H9 (cell line): ENCODE measurements around the gene ZMIZ2. TPM values are rescaled to one million over a fixed set of nuclear protein-coding genes. Genes with fewer than 3 reads are reported as not detected.
A peak's percentile ranks its signal among the peaks of the same experiment; 100 is the strongest.

Experiments
- DNase-seq: peaks from one replicate; pipeline ENCODE4 v3.0.0-alpha.2; 2017
- H2AFZ ChIP-seq: one replicate; pipeline ENCODE4 v1.6.1; 2013; ENCODE audit warnings: mild to moderate bottlenecking, low read length, control low read depth, moderate library complexity
- H2AK5ac ChIP-seq: 2 replicates; pipeline ENCODE4 v1.6.1; 2013; ENCODE audit warnings: low read length, control low read depth, mixed read lengths; ENCODE audit not compliant: insufficient read length
- H2BK120ac ChIP-seq: one replicate; pipeline ENCODE4 v1.6.1; 2013; ENCODE audit warnings: low read depth, mild to moderate bottlenecking, low read length, control low read depth, inconsistent platforms; ENCODE audit not compliant: poor library complexity, severe bottlenecking
- H2BK12ac ChIP-seq: 2 replicates; pipeline ENCODE4 v1.6.1; 2013; ENCODE audit warnings: low read length, control low read depth, mixed read lengths, low read depth; ENCODE audit not compliant: insufficient read length
- H2BK15ac ChIP-seq: 2 replicates; pipeline ENCODE4 v1.6.1; 2013; ENCODE audit warnings: low read depth, low read length, control low read depth
- H2BK20ac ChIP-seq: one replicate; pipeline ENCODE4 v1.6.1; 2013; ENCODE audit warnings: low read depth, mild to moderate bottlenecking, low read length, control low read depth, inconsistent platforms; ENCODE audit not compliant: poor library complexity, severe bottlenecking
- H2BK5ac ChIP-seq: 2 replicates; pipeline ENCODE4 v1.6.1; 2013; ENCODE audit warnings: low read length, control low read depth, mixed read lengths; ENCODE audit not compliant: insufficient read length
- H3K14ac ChIP-seq: 2 replicates; pipeline ENCODE4 v1.6.1; 2013; ENCODE audit warnings: low read length, control low read depth; ENCODE audit not compliant: insufficient read depth
- H3K18ac ChIP-seq: 2 replicates; pipeline ENCODE4 v1.6.1; 2013; ENCODE audit warnings: low read depth, mild to moderate bottlenecking, mixed read lengths, low read length, control low read depth; ENCODE audit not compliant: insufficient read length
- H3K23ac ChIP-seq: 2 replicates; pipeline ENCODE4 v1.6.1; 2013; ENCODE audit warnings: low read length, control low read depth, mixed read lengths, low read depth; ENCODE audit not compliant: insufficient read length
- H3K23me2 ChIP-seq: 2 replicates; pipeline ENCODE4 v1.6.1; 2013; ENCODE audit warnings: low read depth, mild to moderate bottlenecking, mixed read lengths, low read length, control low read depth; ENCODE audit not compliant: insufficient read length, poor library complexity, severe bottlenecking
- H3K27ac ChIP-seq: 2 replicates; pipeline ENCODE4 v1.5.1; 2013; ENCODE audit warnings: low read length, control low read depth, mixed read lengths, low read depth; ENCODE audit not compliant: insufficient read length
- H3K27me3 ChIP-seq: 2 replicates; pipeline ENCODE4 v1.6.1; 2013; ENCODE audit warnings: low read length, control low read depth, inconsistent platforms; ENCODE audit not compliant: insufficient read depth
- H3K4ac ChIP-seq: 2 replicates; pipeline ENCODE4 v1.6.1; 2013; ENCODE audit warnings: low read depth, mild to moderate bottlenecking, control low read depth, inconsistent platforms, low read length, moderate library complexity
- H3K4me1 ChIP-seq: 2 replicates; pipeline ENCODE4 v1.6.1; 2013; ENCODE audit warnings: low read length, control low read depth, inconsistent platforms; ENCODE audit not compliant: insufficient read depth
- H3K4me2 ChIP-seq: 2 replicates; pipeline ENCODE4 v1.6.1; 2013; ENCODE audit warnings: low read length, control low read depth, mixed read lengths; ENCODE audit not compliant: insufficient read length, insufficient read depth
- H3K56ac ChIP-seq: 2 replicates; pipeline ENCODE4 v1.6.1; 2013; ENCODE audit warnings: low read depth, mild to moderate bottlenecking, mixed read lengths, low read length, control low read depth; ENCODE audit not compliant: insufficient read length
- H3K79me1 ChIP-seq: 2 replicates; pipeline ENCODE4 v1.6.1; 2013; ENCODE audit warnings: low read depth, mild to moderate bottlenecking, moderate library complexity, low read length, control low read depth, inconsistent platforms; ENCODE audit not compliant: insufficient read depth, poor library complexity, severe bottlenecking
- H3K79me2 ChIP-seq: 2 replicates; pipeline ENCODE4 v1.6.1; 2013; ENCODE audit warnings: low read length, control low read depth, inconsistent platforms; ENCODE audit not compliant: insufficient read depth
- H3K9ac ChIP-seq: 2 replicates; pipeline ENCODE4 v1.6.1; 2013; ENCODE audit warnings: low read length, control low read depth, mixed read lengths; ENCODE audit not compliant: insufficient read length; ENCODE audit errors: extremely low read depth
- H3K9me3 ChIP-seq: one replicate; pipeline ENCODE4 v1.6.1; 2013; ENCODE audit warnings: low read depth, low read length, inconsistent platforms; ENCODE audit not compliant: control insufficient read depth
- H3T11ph ChIP-seq: one replicate; pipeline ENCODE4 v1.6.1; 2013; ENCODE audit warnings: mild to moderate bottlenecking, low read length, control low read depth, inconsistent platforms
- H4K20me1 ChIP-seq: one replicate; pipeline ENCODE4 v1.6.1; 2013; ENCODE audit not compliant: control insufficient read depth, insufficient read length, insufficient read depth
- H4K5ac ChIP-seq: 2 replicates; pipeline ENCODE4 v1.6.1; 2013; ENCODE audit warnings: low read depth, mild to moderate bottlenecking, mixed read lengths, low read length, control low read depth; ENCODE audit not compliant: insufficient read length
- H4K8ac ChIP-seq: replicated peaks from 2 replicates; pipeline ENCODE4 v1.6.1; 2013; ENCODE audit warnings: low read length, control low read depth, mixed read lengths, low read depth; ENCODE audit not compliant: insufficient read length
- H4K91ac ChIP-seq: 2 replicates; pipeline ENCODE4 v1.6.1; 2013; ENCODE audit warnings: low read depth, mild to moderate bottlenecking, moderate library complexity, mixed read lengths, low read length, control low read depth; ENCODE audit not compliant: insufficient read length
- H3K27ac Mint-ChIP-seq, 3 experiments: 2 replicates in 2 of 3; 3 replicates in 1 of 3; pipeline ENCODE4 v1.8.0; 2020 to 2021; ENCODE audit warnings: mixed read lengths in 3 of 3, mild to moderate bottlenecking in 1 of 3, moderate library complexity in 1 of 3
- H3K27me3 Mint-ChIP-seq: 2 replicates; pipeline ENCODE4 v1.8.0; 2021; ENCODE audit warnings: low read depth, mild to moderate bottlenecking, moderate library complexity, mixed read lengths
- H3K36me3 Mint-ChIP-seq, 3 experiments: 2 replicates in 2 of 3; 3 replicates in 1 of 3; pipeline ENCODE4 v1.8.0; 2020 to 2021; ENCODE audit warnings: low read depth in 3 of 3, mixed read lengths in 3 of 3; ENCODE audit not compliant: insufficient read depth in 1 of 3
- H3K4me1 Mint-ChIP-seq, 2 experiments: 2 replicates each; pipeline ENCODE4 v1.8.0; 2020; ENCODE audit warnings: mixed read lengths in 2 of 2
- H3K4me3 Mint-ChIP-seq, 2 experiments: 2 replicates in 1 of 2; 3 replicates in 1 of 2; pipeline ENCODE4 v1.8.0; 2020 to 2021; ENCODE audit warnings: mild to moderate bottlenecking in 2 of 2, mixed read lengths in 2 of 2, moderate library complexity in 1 of 2
- H3K9me3 Mint-ChIP-seq, 2 experiments: 2 replicates in 1 of 2; 3 replicates in 1 of 2; pipeline ENCODE4 v1.8.0; 2020; ENCODE audit warnings: mild to moderate bottlenecking in 2 of 2, mixed read lengths in 2 of 2, moderate library complexity in 1 of 2
- WGBS: extraction: QIAGEN DNeasy Blood & Tissue Kit; methylation state at CpG from one replicate; pipeline ENCODE4 v1.1.7; 2013; ENCODE audit warnings: missing lambda C conversion rate, low lambda C conversion rate, mixed read lengths; ENCODE audit not compliant: insufficient read length; ENCODE audit errors: extremely low coverage; 5-methylcytosine and 5-hydroxymethylcytosine counted together
- total RNA-seq: library from RNA; stranded (reverse); gene quantifications from 2 replicates; pipeline ENCODE4 v1.2.1, GENCODE V29; 2021
- TF ChIP-seq, protein P1 (sequence below): fragments of 200-600 bp; sonication (generic); conservative IDR thresholded peaks from 3 replicates; pipeline ENCODE4 v1.8.0; 2021; ENCODE audit warnings: antibody characterized with exemption, mild to moderate bottlenecking

The ZMIZ2 gene
- total RNA-seq, 1 experiment from 2014 or later: 72.9 TPM

DNA sequence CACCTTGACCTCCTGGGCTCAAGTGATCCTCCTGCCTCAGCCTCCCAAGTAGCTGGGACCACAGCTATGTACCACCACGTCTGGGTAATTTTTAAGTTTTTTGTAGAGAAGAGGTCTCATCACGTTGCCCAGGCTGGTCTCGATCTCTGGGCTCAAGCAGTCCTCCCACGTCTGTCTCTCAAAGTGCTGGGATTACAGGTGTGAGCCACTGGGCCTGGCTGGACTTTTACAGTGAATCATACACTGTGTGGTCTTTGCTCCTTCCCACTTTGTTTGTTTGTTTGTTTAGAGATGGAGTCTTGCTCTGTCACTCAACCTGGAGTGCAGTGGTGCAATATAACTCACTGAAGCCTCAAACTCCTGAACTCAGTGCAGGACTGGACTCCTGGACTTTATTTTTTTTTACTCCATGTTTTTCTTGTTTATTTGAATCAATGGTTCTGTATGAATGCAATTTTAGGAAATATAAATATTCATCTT, 60.3 kb downstream of the ZMIZ2 start:
- H3K4me1 ChIP-seq: no peaks in the 10 kb centered on the region
- Mint-ChIP-seq H3K4me1 (no peaks in the 10 kb centered on the region), H3K27ac (peak overlapping the region in 1 of 3 experiments; percentile 46; a peak in 1 of 7 replicates), H3K9me3 (no peaks in the 10 kb centered on the region), H3K36me3 (0 out of 7 replicates have a peak, but pooled peaks cover 0 to 4% (median 0%) of the 10 kb centered on the region in 3 experiments), H3K27me3 (no peaks in the 10 kb centered on the region), H3K4me3 (no peak overlapping the region)
- WGBS: no CpG with 5 or more reads among the region's 4 CpGs
- no peak overlapping the region for H3T11ph ChIP-seq
- H3K9ac ChIP-seq: no peak overlapping the region
- H2BK15ac ChIP-seq: no peak overlapping the region
- no peak overlapping the region for H4K91ac ChIP-seq
- no peak overlapping the region for H3K56ac ChIP-seq
- no peaks in the 10 kb centered on the region for H3K79me2 ChIP-seq
- H2BK20ac ChIP-seq: no peak overlapping the region
- DNase-seq: no peak
- no peak overlapping the region for H4K8ac ChIP-seq
- no peak overlapping the region for H3K23ac ChIP-seq
- H3K14ac ChIP-seq: no peak overlapping the region
- no peak overlapping the region for H2BK12ac ChIP-seq
- no peaks in the 10 kb centered on the region for H4K20me1 ChIP-seq
- TF ChIP-seq, protein P1, sequence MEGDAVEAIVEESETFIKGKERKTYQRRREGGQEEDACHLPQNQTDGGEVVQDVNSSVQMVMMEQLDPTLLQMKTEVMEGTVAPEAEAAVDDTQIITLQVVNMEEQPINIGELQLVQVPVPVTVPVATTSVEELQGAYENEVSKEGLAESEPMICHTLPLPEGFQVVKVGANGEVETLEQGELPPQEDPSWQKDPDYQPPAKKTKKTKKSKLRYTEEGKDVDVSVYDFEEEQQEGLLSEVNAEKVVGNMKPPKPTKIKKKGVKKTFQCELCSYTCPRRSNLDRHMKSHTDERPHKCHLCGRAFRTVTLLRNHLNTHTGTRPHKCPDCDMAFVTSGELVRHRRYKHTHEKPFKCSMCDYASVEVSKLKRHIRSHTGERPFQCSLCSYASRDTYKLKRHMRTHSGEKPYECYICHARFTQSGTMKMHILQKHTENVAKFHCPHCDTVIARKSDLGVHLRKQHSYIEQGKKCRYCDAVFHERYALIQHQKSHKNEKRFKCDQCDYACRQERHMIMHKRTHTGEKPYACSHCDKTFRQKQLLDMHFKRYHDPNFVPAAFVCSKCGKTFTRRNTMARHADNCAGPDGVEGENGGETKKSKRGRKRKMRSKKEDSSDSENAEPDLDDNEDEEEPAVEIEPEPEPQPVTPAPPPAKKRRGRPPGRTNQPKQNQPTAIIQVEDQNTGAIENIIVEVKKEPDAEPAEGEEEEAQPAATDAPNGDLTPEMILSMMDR: no peak
- no peak overlapping the region for H2AK5ac ChIP-seq
- H2AFZ ChIP-seq: no peak overlapping the region
- H3K9me3 ChIP-seq: no peaks in the 10 kb centered on the region
- H3K4ac ChIP-seq: no peak overlapping the region
- no peak overlapping the region for H3K27ac ChIP-seq
- H3K23me2 ChIP-seq: no peaks in the 10 kb centered on the region
- H3K4me2 ChIP-seq: no peak overlapping the region
- H2BK120ac ChIP-seq: no peak overlapping the region
- no peak overlapping the region for H4K5ac ChIP-seq
- H3K27me3 ChIP-seq: no peaks in the 10 kb centered on the region
- no peak overlapping the region for H3K18ac ChIP-seq
- H2BK5ac ChIP-seq: no peak overlapping the region
- H3K79me1 ChIP-seq: no peaks in the 10 kb centered on the region
